ENCODE results near the gene UQCC2. TPM values are rescaled to one million over a fixed set of nuclear protein-coding genes. Genes with fewer than 3 reads are reported as not detected.

UQCC2 gene
- total RNA-seq, 3 donors from 2014 or later, result 108 to 142 (median 110) TPM

Other genes with a start within 250 kb of the UQCC2 start
- gene BAK1, start 131.4 kb downstream of the UQCC2 start, total RNA-seq, result 10 to 100 TPM; 42.1 to 52.0 (median 49.8) TPM
- gene ITPR3, start 90.4 kb downstream of the UQCC2 start, total RNA-seq, result 10 to 100 TPM; 34.6 to 37.2 (median 35.5) TPM
- gene IP6K3, start 35.2 kb upstream of the UQCC2 start, total RNA-seq, result not detected
- gene LEMD2, start 77.4 kb upstream of the UQCC2 start, total RNA-seq, result 10 to 100 TPM; 44.4 to 51.8 (median 49.5) TPM
- gene MLN, start 92.3 kb upstream of the UQCC2 start, total RNA-seq, result not detected